ENCODE measurements around the gene TRPM7. TPM values are rescaled to one million over a fixed set of nuclear protein-coding genes. Genes with fewer than 3 reads are reported as not detected.
"Not testable (repeated sequence)": the region's sequence is repeated elsewhere in the genome, so short reads cannot be mapped to it uniquely, and the experiment has no call there.

TRPM7 gene
- total RNA-seq, 1 donor from 2014 or later: 47.3 TPM

DNA sequence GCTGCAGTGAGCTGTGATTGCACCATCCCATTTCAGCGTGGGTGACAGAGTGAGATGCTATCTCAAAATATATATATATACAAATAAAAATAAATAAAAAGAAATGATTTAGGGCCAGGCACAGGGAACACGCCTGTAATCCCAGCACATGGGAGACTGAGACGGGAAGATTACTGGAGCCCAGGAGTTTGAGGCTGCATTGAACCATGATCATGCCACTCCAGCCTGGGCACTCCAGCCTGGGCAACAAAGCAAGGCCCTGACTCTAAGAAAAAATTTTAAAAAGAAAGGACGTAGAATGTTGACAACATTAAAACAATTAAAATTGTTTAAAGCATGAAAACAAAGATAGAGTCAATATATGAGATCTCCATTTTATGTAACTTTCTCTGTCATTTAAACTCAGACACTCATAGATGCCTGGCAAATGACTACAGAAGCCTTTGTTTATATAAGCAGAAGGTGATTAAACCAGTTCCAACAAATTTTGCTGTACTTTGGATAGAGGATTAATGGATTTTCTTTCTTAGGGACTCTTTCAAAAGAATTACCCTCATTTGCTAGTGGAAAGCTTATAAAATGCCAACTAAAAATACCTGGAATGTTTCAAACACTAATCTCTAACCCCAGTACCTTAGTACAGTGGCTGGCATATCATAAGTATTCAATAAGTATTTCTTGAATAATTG lies 10.7 kb upstream of the TRPM7 start:
- no peak for DNase-seq
- no peak for TF ChIP-seq CTCF (IDR thresholded peaks at IDR 0.05)
- H3K4me1 ChIP-seq: no peaks in the 10 kb centered on the region
- no peaks in the 10 kb centered on the region for H3K9me3 ChIP-seq
- H3K4me3 ChIP-seq: no peak overlapping the region
- H3K27me3 ChIP-seq (ENCODE audit: low read depth): no peaks in the 10 kb centered on the region
- intact Hi-C loops (cut with DNase I): no loop called here
- no peak for ATAC-seq
- no peak overlapping the region for H3K27ac ChIP-seq
- H3K36me3 ChIP-seq: no peaks in the 10 kb centered on the region

DNA sequence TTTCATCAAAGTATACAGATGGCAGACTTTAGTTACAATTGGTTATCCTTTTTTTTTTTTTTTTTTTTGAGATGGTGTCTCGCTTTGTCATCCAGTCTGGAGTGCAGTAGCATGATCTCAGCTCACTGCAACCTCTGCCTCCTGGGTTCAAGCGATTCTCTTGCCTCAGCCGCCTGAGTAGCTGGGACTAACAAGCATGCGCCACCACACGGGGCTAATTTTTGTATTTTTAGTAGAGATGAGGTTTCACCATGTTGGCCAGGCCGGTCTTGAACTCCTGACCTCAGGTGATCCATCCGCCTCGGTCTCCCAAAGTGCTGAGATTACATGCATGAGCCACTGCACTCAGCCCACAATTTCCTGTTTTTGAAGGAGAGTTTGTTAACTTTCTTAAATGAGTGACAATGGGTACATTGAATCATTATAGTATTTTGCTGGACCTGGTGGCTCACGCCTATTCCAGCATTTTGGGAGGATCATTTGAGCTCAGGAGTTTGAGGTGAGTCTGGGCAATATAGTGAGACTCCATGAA lies 8.1 kb upstream of the TRPM7 start:
- H3K4me1 ChIP-seq; intact Hi-C loops (cut with DNase I); H3K4me3 ChIP-seq; H3K27me3 ChIP-seq (ENCODE audit: low read depth); H3K36me3 ChIP-seq; DNase-seq; ATAC-seq; H3K27ac ChIP-seq; H3K9me3 ChIP-seq: not testable (repeated sequence)

GRCh38 chr15:50687302-50687902 lies 805 bp upstream of the TRPM7 start:
- H3K27ac ChIP-seq: peak overlapping the region; percentile 93
- no peak for TF ChIP-seq CTCF (IDR thresholded peaks at IDR 0.05)
- DNase-seq (no peak), ATAC-seq (no peak)
- no peaks in the 10 kb centered on the region for H3K9me3 ChIP-seq
- intact Hi-C loops (cut with DNase I): loop anchor here (10.0 kb wide), 1 partner anchor 187 kb away; no protein-coding TSS in a partner anchor
- H3K4me1 ChIP-seq: peaks cover 35% of the 10 kb centered on the region
- no peaks in the 10 kb centered on the region for H3K27me3 ChIP-seq (ENCODE audit: low read depth)
- H3K36me3 ChIP-seq: peaks cover 13% of the 10 kb centered on the region
- H3K4me3 ChIP-seq: peak overlapping the region; percentile 91

DNA sequence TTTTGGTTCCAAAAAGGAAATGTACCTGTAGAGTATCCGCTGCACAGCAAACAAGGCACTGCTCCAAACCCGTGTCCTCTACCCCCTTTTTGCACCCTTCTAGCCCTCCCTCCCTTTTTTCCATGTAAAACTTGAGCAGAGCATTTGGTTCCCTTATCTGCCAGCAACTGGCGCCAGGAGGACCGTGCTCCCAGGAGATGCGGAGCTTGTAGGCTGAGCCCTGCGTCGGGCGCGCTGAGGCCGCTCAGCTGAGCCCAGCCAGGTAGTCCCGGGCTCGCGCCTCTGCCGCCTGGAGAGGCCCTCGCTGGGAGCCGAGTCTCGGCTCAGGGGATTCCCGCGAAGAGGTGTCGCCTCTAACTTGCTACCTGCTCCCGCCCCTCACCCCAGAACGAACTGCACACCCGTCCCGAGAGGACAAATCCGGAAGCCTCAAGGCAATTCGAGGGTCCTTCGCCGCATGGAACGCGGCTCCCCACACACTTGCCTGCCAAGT lies 575 bp downstream of the TRPM7 start:
- H3K4me1 ChIP-seq: peaks cover 35% of the 10 kb centered on the region
- no peak for TF ChIP-seq CTCF (IDR thresholded peaks at IDR 0.05)
- peaks cover 13% of the 10 kb centered on the region for H3K36me3 ChIP-seq
- peak overlapping the region; percentile 91 for H3K4me3 ChIP-seq
- DNase-seq (peak; percentile 72), ATAC-seq (peak; percentile 80 to 81)
- no peaks in the 10 kb centered on the region for H3K9me3 ChIP-seq
- H3K27me3 ChIP-seq (ENCODE audit: low read depth): no peaks in the 10 kb centered on the region
- intact Hi-C loops (cut with DNase I): loop anchor here (10.0 kb wide), 1 partner anchor 189 kb away; no protein-coding TSS in a partner anchor
- H3K27ac ChIP-seq: peak overlapping the region; percentile 93

- peaks cover 13% of the 10 kb centered on the region for H3K36me3 ChIP-seq
- intact Hi-C loops (cut with DNase I): loop anchor here (10.0 kb wide), 1 partner anchor 189 kb away; no protein-coding TSS in a partner anchor
- H3K9me3 ChIP-seq: no peaks in the 10 kb centered on the region
- no peaks in the 10 kb centered on the region for H3K27me3 ChIP-seq (ENCODE audit: low read depth)
- DNase-seq (no peak), ATAC-seq (no peak)
- peak overlapping the region; percentile 91 for H3K4me3 ChIP-seq
- no peak for TF ChIP-seq CTCF (IDR thresholded peaks at IDR 0.05)
- peaks cover 39% of the 10 kb centered on the region for H3K4me1 ChIP-seq
- peak overlapping the region; percentile 93 for H3K27ac ChIP-seq
These were observed 1.2 kb downstream of the TRPM7 start for GRCh38 chr15:50685191-50685975.

Data from lower lobe of right lung (tissue), 2 donors.